SU-DHL-6 (cell line): Measurements from ENCODE around the gene VPS50.

Source experiments
- H2AFZ ChIP-seq: fragments of 200-600 bp; sonication (generic); 2 replicates; pipeline ENCODE4 v1.6.1; 2014; ENCODE audit warnings: low read depth, mild to moderate bottlenecking, moderate library complexity, mixed read lengths, antibody characterized with exemption, low read length; ENCODE audit not compliant: severe bottlenecking
- H3F3A ChIP-seq: fragments of 200-600 bp; shearing (Covaris generic); 2 replicates; pipeline ENCODE4 v1.6.0; 2016; ENCODE audit warnings: antibody characterized with exemption, mild to moderate bottlenecking; ENCODE audit not compliant: insufficient read depth
- H3K27ac ChIP-seq: fragments of 200-600 bp; sonication (generic); 2 replicates; pipeline ENCODE4 v1.5.1; 2016; ENCODE audit warnings: low read depth, mild to moderate bottlenecking, low read length, moderate library complexity, mixed read lengths
- H3K27me3 ChIP-seq: fragments of 200-600 bp; sonication (generic), shearing (Covaris generic); 2 replicates; pipeline ENCODE4 v1.6.0; 2014; ENCODE audit warnings: mild to moderate bottlenecking, low read length
- H3K36me3 ChIP-seq: fragments of 200-600 bp; sonication (generic); 2 replicates; pipeline ENCODE4 v1.6.1; 2014; ENCODE audit warnings: mild to moderate bottlenecking, low read length, mixed read lengths
- H3K4me2 ChIP-seq: fragments of 300-600, 200-600 bp; shearing (Covaris generic), sonication (generic); 2 replicates; pipeline ENCODE4 v1.6.0; 2014; ENCODE audit warnings: low read length, low read depth, mild to moderate bottlenecking; ENCODE audit not compliant: poor library complexity, severe bottlenecking
- H3K4me3 ChIP-seq: fragments of 200-600 bp; sonication (generic); 2 replicates; pipeline ENCODE4 v1.5.1; 2014; ENCODE audit warnings: antibody characterized with exemption, low read length, mild to moderate bottlenecking, mixed read lengths; ENCODE audit not compliant: insufficient read depth, poor library complexity, severe bottlenecking
- H3K79me2 ChIP-seq: fragments of 200-600 bp; sonication (generic); 2 replicates; pipeline ENCODE4 v1.6.1; 2014; ENCODE audit warnings: mild to moderate bottlenecking, low read length, moderate library complexity; ENCODE audit not compliant: insufficient read depth
- H3K9ac ChIP-seq: fragments of 200-600 bp; sonication (generic); 2 replicates; pipeline ENCODE4 v1.7.0; 2014; ENCODE audit warnings: mild to moderate bottlenecking, low read length
- H3K9me2 ChIP-seq: fragments of 200-600 bp; sonication (generic); replicated peaks from 2 replicates; pipeline ENCODE4 v1.6.1; 2014; ENCODE audit warnings: low read length; ENCODE audit not compliant: insufficient read depth
- H3K9me3 ChIP-seq: fragments of 200-600 bp; sonication (generic); 2 replicates; pipeline ENCODE4 v1.6.1; 2014; ENCODE audit warnings: low read length, mixed read lengths; ENCODE audit not compliant: insufficient read depth
- H4K20me1 ChIP-seq: fragments of 200-600 bp; sonication (generic); 2 replicates; pipeline ENCODE4 v1.6.1; 2014; ENCODE audit warnings: low read depth, mild to moderate bottlenecking, antibody characterized with exemption, low read length, moderate library complexity, mixed read lengths
- EZH2phosphoT487 ChIP-seq: fragments of 200-600 bp; sonication (generic), shearing (Covaris generic); conservative IDR thresholded peaks from 2 replicates; pipeline ENCODE4 v1.6.1; 2018; ENCODE audit warnings: mild to moderate bottlenecking, antibody characterized with exemption, low read length, moderate library complexity, mixed read lengths
- TF ChIP-seq, protein P1 (sequence below): fragments of 200-600 bp; sonication (generic); IDR thresholded peaks from one replicate; pipeline ENCODE4 v1.5.1; 2017; ENCODE audit warnings: antibody characterized with exemption, mild to moderate bottlenecking, low read length, moderate library complexity; ENCODE audit not compliant: insufficient read depth, poor library complexity, severe bottlenecking

The VPS50 gene

GRCh38 chr7:93298206-93298605 is 66.0 kb downstream of the VPS50 start:
- H3K27me3 ChIP-seq, result no peaks in the 10 kb centered on the region
- H3K27ac ChIP-seq, result no peak overlapping the region
- H3K36me3 ChIP-seq, result peaks cover 19% of the 10 kb centered on the region; the same call in 1 of the 2 replicates
- H3K9me3 ChIP-seq, result no peaks in the 10 kb centered on the region
- TF ChIP-seq, protein P1, sequence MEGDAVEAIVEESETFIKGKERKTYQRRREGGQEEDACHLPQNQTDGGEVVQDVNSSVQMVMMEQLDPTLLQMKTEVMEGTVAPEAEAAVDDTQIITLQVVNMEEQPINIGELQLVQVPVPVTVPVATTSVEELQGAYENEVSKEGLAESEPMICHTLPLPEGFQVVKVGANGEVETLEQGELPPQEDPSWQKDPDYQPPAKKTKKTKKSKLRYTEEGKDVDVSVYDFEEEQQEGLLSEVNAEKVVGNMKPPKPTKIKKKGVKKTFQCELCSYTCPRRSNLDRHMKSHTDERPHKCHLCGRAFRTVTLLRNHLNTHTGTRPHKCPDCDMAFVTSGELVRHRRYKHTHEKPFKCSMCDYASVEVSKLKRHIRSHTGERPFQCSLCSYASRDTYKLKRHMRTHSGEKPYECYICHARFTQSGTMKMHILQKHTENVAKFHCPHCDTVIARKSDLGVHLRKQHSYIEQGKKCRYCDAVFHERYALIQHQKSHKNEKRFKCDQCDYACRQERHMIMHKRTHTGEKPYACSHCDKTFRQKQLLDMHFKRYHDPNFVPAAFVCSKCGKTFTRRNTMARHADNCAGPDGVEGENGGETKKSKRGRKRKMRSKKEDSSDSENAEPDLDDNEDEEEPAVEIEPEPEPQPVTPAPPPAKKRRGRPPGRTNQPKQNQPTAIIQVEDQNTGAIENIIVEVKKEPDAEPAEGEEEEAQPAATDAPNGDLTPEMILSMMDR, result no peak
- no peak for TF ChIP-seq EZH2phosphoT487
- no peak overlapping the region for H3K9ac ChIP-seq
- H2AFZ ChIP-seq, result no peak overlapping the region
- no peaks in the 10 kb centered on the region for H3K79me2 ChIP-seq
- no peaks in the 10 kb centered on the region for H3F3A ChIP-seq
- no peak overlapping the region for H3K4me3 ChIP-seq
- H3K9me2 ChIP-seq, result no peaks in the 10 kb centered on the region
- no peak overlapping the region for H3K4me2 ChIP-seq
- no peaks in the 10 kb centered on the region; the same call in 1 of the 2 replicates for H4K20me1 ChIP-seq

- H3K4me3 ChIP-seq, result no peak overlapping the region
- TF ChIP-seq, protein P1, result no peak
- no peak for TF ChIP-seq EZH2phosphoT487
- H2AFZ ChIP-seq, result no peak overlapping the region
- no peak overlapping the region for H3K4me2 ChIP-seq
- no peaks in the 10 kb centered on the region; the same call in 1 of the 2 replicates for H4K20me1 ChIP-seq
- H3K79me2 ChIP-seq, result no peaks in the 10 kb centered on the region
- H3K9me3 ChIP-seq, result no peaks in the 10 kb centered on the region
- no peaks in the 10 kb centered on the region for H3F3A ChIP-seq
- H3K36me3 ChIP-seq, result peaks cover 23% of the 10 kb centered on the region; the same call in 1 of the 2 replicates
- no peak overlapping the region for H3K27ac ChIP-seq
- no peak overlapping the region for H3K9ac ChIP-seq
- no peaks in the 10 kb centered on the region for H3K9me2 ChIP-seq
- H3K27me3 ChIP-seq, result no peaks in the 10 kb centered on the region
Observed at GRCh38 chr7:93298671-93299070, 66.5 kb downstream of the VPS50 start.

DNA sequence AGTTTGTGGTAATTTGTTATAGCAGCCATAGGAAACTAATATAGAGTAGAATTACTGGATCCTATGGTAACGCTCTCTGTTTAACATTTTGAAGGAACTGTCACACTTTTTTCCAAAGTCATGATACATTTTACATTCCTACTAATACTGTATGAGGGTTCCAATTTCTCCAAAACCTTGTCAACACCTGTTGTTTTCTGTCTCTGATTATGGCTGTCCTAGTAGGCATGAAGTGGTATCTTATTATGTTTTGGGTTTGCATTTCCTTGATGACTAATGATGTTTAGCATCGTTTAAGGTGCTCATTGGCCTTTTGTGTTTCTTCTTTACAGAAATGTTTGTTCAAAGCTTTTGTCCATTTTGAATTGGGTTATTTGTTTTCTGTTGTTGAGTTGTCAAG is 69.6 kb downstream of the VPS50 start:
- no peaks in the 10 kb centered on the region for H3K9me3 ChIP-seq
- TF ChIP-seq, protein P1, result no peak
- TF ChIP-seq EZH2phosphoT487, result no peak
- H2AFZ ChIP-seq, result no peak overlapping the region
- H3K9me2 ChIP-seq, result no peaks in the 10 kb centered on the region
- H3K36me3 ChIP-seq, result peaks cover 39% of the 10 kb centered on the region; the same call in 1 of the 2 replicates
- no peak overlapping the region for H3K9ac ChIP-seq
- H3F3A ChIP-seq, result no peaks in the 10 kb centered on the region
- H3K79me2 ChIP-seq, result no peaks in the 10 kb centered on the region
- H3K27ac ChIP-seq, result no peak overlapping the region
- no peaks in the 10 kb centered on the region; the same call in 1 of the 2 replicates for H4K20me1 ChIP-seq
- H3K4me3 ChIP-seq, result no peak overlapping the region
- no peaks in the 10 kb centered on the region for H3K27me3 ChIP-seq
- H3K4me2 ChIP-seq, result no peak overlapping the region
